Muscle layer of colon (tissue), 2 donors: ENCODE measurements around the gene CACNG5.

Source experiments
- H3K27ac ChIP-seq: one replicate; pipeline ENCODE4 v1.7.0; 2013; ENCODE audit warnings: low read depth, mild to moderate bottlenecking, low read length, moderate library complexity
- H3K27me3 ChIP-seq, 2 donors: one replicate each; pipeline ENCODE4 v1.7.0; 2013; ENCODE audit warnings: low read length in 2 of 2, mild to moderate bottlenecking in 2 of 2; ENCODE audit not compliant: insufficient read depth in 2 of 2, control insufficient read depth in 1 of 2
- H3K36me3 ChIP-seq: one replicate; pipeline ENCODE4 v1.7.0; 2013; ENCODE audit warnings: mild to moderate bottlenecking, low read length; ENCODE audit not compliant: insufficient read depth
- H3K4me1 ChIP-seq: one replicate; pipeline ENCODE4 v1.7.0; 2013; ENCODE audit warnings: mild to moderate bottlenecking, low read length; ENCODE audit not compliant: insufficient read depth
- H3K4me3 ChIP-seq, 2 donors: one replicate each; pipeline ENCODE4 v1.7.0; 2013; ENCODE audit warnings: low read length in 2 of 2, low read depth in 1 of 2, mild to moderate bottlenecking in 1 of 2, moderate library complexity in 1 of 2
- H3K9ac ChIP-seq: one replicate; pipeline ENCODE4 v1.7.0; 2013; ENCODE audit warnings: low read length
- H3K9me3 ChIP-seq: one replicate; pipeline ENCODE4 v1.7.0; 2013; ENCODE audit warnings: mild to moderate bottlenecking, low read length
- donor health status: abdominal sarcoma.
- donor health status: Adenocarcinoma of cecum.

The CACNG5 gene

GRCh38 chr17:66805567-66805966 lies 29.4 kb upstream of the CACNG5 start:
- Histone ChIP-seq H3K27me3 (no peaks in the 10 kb centered on the region), H3K4me1 (no peaks in the 10 kb centered on the region), H3K9me3 (no peaks in the 10 kb centered on the region), H3K27ac (no peak overlapping the region), H3K4me3 (no peak overlapping the region), H3K36me3 (peaks cover 6% of the 10 kb centered on the region), H3K9ac (no peak overlapping the region)

GRCh38 chr17:66807182-66807581 lies 27.7 kb upstream of the CACNG5 start:
- Histone ChIP-seq H3K27ac (no peak overlapping the region), H3K36me3 (peaks cover 6% of the 10 kb centered on the region), H3K9me3 (no peaks in the 10 kb centered on the region), H3K4me3 (no peak overlapping the region), H3K27me3 (no peaks in the 10 kb centered on the region), H3K4me1 (no peaks in the 10 kb centered on the region), H3K9ac (no peak overlapping the region)

- no peaks in the 10 kb centered on the region for H3K4me1 ChIP-seq
- no peak overlapping the region for H3K27ac ChIP-seq
- no peak overlapping the region for H3K9ac ChIP-seq
- H3K27me3 ChIP-seq: no peaks in the 10 kb centered on the region
- H3K9me3 ChIP-seq: no peaks in the 10 kb centered on the region
- no peaks in the 10 kb centered on the region for H3K36me3 ChIP-seq
- no peak overlapping the region for H3K4me3 ChIP-seq
Measured at GRCh38 chr17:66809408-66809807, 25.5 kb upstream of the CACNG5 start.

GRCh38 chr17:66810951-66811682 lies 23.8 kb upstream of the CACNG5 start:
- H3K27ac ChIP-seq: no peak overlapping the region
- no peaks in the 10 kb centered on the region for H3K27me3 ChIP-seq
- no peak overlapping the region for H3K9ac ChIP-seq
- H3K9me3 ChIP-seq: no peaks in the 10 kb centered on the region
- no peaks in the 10 kb centered on the region for H3K36me3 ChIP-seq
- H3K4me3 ChIP-seq: no peak overlapping the region
- H3K4me1 ChIP-seq: no peaks in the 10 kb centered on the region

GRCh38 chr17:66811683-66812054 lies 23.2 kb upstream of the CACNG5 start:
- Histone ChIP-seq H3K27ac (no peak overlapping the region), H3K9me3 (no peaks in the 10 kb centered on the region), H3K36me3 (no peaks in the 10 kb centered on the region), H3K27me3 (no peaks in the 10 kb centered on the region), H3K4me1 (no peaks in the 10 kb centered on the region), H3K4me3 (no peak overlapping the region), H3K9ac (no peak overlapping the region)

GRCh38 chr17:66812571-66812970 lies 22.3 kb upstream of the CACNG5 start:
- no peaks in the 10 kb centered on the region for H3K27me3 ChIP-seq
- no peaks in the 10 kb centered on the region for H3K4me1 ChIP-seq
- no peaks in the 10 kb centered on the region for H3K9me3 ChIP-seq
- H3K36me3 ChIP-seq: no peaks in the 10 kb centered on the region
- no peak overlapping the region for H3K4me3 ChIP-seq
- no peak overlapping the region for H3K9ac ChIP-seq
- no peak overlapping the region for H3K27ac ChIP-seq

GRCh38 chr17:66813296-66813695 lies 21.6 kb upstream of the CACNG5 start:
- Histone ChIP-seq H3K4me1 (no peaks in the 10 kb centered on the region), H3K27me3 (no peaks in the 10 kb centered on the region), H3K36me3 (no peaks in the 10 kb centered on the region), H3K4me3 (no peak overlapping the region), H3K27ac (no peak overlapping the region), H3K9me3 (no peaks in the 10 kb centered on the region), H3K9ac (no peak overlapping the region)

GRCh38 chr17:66814026-66814425 lies 20.9 kb upstream of the CACNG5 start:
- Histone ChIP-seq H3K36me3 (no peaks in the 10 kb centered on the region), H3K4me3 (no peak overlapping the region), H3K9me3 (no peaks in the 10 kb centered on the region), H3K27ac (no peak overlapping the region), H3K9ac (no peak overlapping the region), H3K27me3 (no peaks in the 10 kb centered on the region), H3K4me1 (no peaks in the 10 kb centered on the region)

GRCh38 chr17:66814570-66814969 lies 20.3 kb upstream of the CACNG5 start:
- Histone ChIP-seq H3K9me3 (no peaks in the 10 kb centered on the region), H3K4me1 (no peaks in the 10 kb centered on the region), H3K27me3 (no peaks in the 10 kb centered on the region), H3K4me3 (no peak overlapping the region), H3K9ac (no peak overlapping the region), H3K27ac (no peak overlapping the region), H3K36me3 (no peaks in the 10 kb centered on the region)

GRCh38 chr17:66817750-66818149 lies 17.2 kb upstream of the CACNG5 start:
- no peaks in the 10 kb centered on the region for H3K9me3 ChIP-seq
- no peaks in the 10 kb centered on the region for H3K4me1 ChIP-seq
- H3K36me3 ChIP-seq: no peaks in the 10 kb centered on the region
- no peak overlapping the region for H3K4me3 ChIP-seq
- no peak overlapping the region for H3K27ac ChIP-seq
- no peaks in the 10 kb centered on the region for H3K27me3 ChIP-seq
- no peak overlapping the region for H3K9ac ChIP-seq

GRCh38 chr17:66819466-66819865 lies 15.5 kb upstream of the CACNG5 start:
- H3K27me3 ChIP-seq: no peaks in the 10 kb centered on the region
- no peaks in the 10 kb centered on the region for H3K9me3 ChIP-seq
- no peak overlapping the region for H3K9ac ChIP-seq
- H3K36me3 ChIP-seq: no peaks in the 10 kb centered on the region
- H3K27ac ChIP-seq: no peak overlapping the region
- no peak overlapping the region for H3K4me3 ChIP-seq
- H3K4me1 ChIP-seq: no peaks in the 10 kb centered on the region

GRCh38 chr17:66822009-66822408 lies 12.9 kb upstream of the CACNG5 start:
- Histone ChIP-seq H3K9me3 (no peaks in the 10 kb centered on the region), H3K27ac (no peak overlapping the region), H3K27me3 (no peaks in the 10 kb centered on the region), H3K4me3 (no peak overlapping the region), H3K4me1 (no peaks in the 10 kb centered on the region), H3K36me3 (no peaks in the 10 kb centered on the region), H3K9ac (no peak overlapping the region)
